Thyroid gland (tissue), 4 donors: Measurements from ENCODE around the gene RNGTT. TPM values are rescaled to one million over a fixed set of nuclear protein-coding genes. Genes with fewer than 3 reads are reported as not detected.

Experiments used
- DNase-seq, 2 donors: peaks; one replicate each; pipeline ENCODE4 v3.0.0-alpha.2; 2019
- H3K27ac ChIP-seq, 3 donors: fragments of 200-600 bp; sonication (generic); 1 replicate in 2 of 3; 2 replicates in 1 of 3; pipeline ENCODE4 v1.5.1; 2016 to 2019; ENCODE audit warnings: mild to moderate bottlenecking in 1 of 3, moderate library complexity in 1 of 3
- H3K27me3 ChIP-seq: fragments of 200-600 bp; sonication (generic); one replicate; pipeline ENCODE4 v1.5.1; 2019
- H3K36me3 ChIP-seq, 2 donors: fragments of 200-600 bp; sonication (generic); one replicate each; pipeline ENCODE4 v1.5.1; 2016 to 2019
- H3K4me1 ChIP-seq, 2 donors: fragments of 200-600 bp; sonication (generic); one replicate each; pipeline ENCODE4 v1.5.1; 2017 to 2019
- H3K4me3 ChIP-seq, 3 donors: fragments of 200-600 bp; sonication (generic); replicated peaks in 1 of 3; 1 replicate in 2 of 3; 2 replicates in 1 of 3; pipeline ENCODE4 v1.5.1; 2016; ENCODE audit warnings: mild to moderate bottlenecking in 1 of 3
- H3K9me3 ChIP-seq: fragments of 200-600 bp; sonication (generic); one replicate; pipeline ENCODE4 v1.5.1; 2017
- POLR2A ChIP-seq, 2 donors: fragments of 450-650 bp; IDR thresholded peaks; one replicate each; pipeline ENCODE4 v1.6.1; 2017; ENCODE audit warnings: antibody characterized with exemption in 2 of 2, mild to moderate bottlenecking in 2 of 2, moderate library complexity in 1 of 2
- WGBS, 2 donors: methylation state at CpG; one replicate each; pipeline ENCODE4 v1.1.5; 2017; 5-methylcytosine and 5-hydroxymethylcytosine counted together
- intact Hi-C: fragments of 100-400 bp; cut with DNase I; formaldehyde crosslinking; loops from one replicate; pipeline ENCODE4 v1.15.1; 2023
- total RNA-seq, 4 donors: library from RNA; depleted of rRNA; stranded (reverse); fragments of >200 nt; gene quantifications; one replicate each; pipeline ENCODE4 v1.2.3, GENCODE V29; 2016
- TF ChIP-seq, protein P1 (sequence below), 6 experiments: fragments of 200-600 bp in 3 of 6; fragments of 450-650 bp in 3 of 6; sonication (generic) in 3 of 6; IDR thresholded peaks; one replicate each; pipeline ENCODE4 v1.5.1; 2016 to 2019; ENCODE audit warnings: antibody characterized with exemption in 6 of 6, mild to moderate bottlenecking in 2 of 6, inconsistent platforms in 1 of 6, moderate library complexity in 1 of 6

The RNGTT gene
- total RNA-seq, 4 donors from 2014 or later, result 19.1 to 31.4 (median 24.8) TPM

DNA sequence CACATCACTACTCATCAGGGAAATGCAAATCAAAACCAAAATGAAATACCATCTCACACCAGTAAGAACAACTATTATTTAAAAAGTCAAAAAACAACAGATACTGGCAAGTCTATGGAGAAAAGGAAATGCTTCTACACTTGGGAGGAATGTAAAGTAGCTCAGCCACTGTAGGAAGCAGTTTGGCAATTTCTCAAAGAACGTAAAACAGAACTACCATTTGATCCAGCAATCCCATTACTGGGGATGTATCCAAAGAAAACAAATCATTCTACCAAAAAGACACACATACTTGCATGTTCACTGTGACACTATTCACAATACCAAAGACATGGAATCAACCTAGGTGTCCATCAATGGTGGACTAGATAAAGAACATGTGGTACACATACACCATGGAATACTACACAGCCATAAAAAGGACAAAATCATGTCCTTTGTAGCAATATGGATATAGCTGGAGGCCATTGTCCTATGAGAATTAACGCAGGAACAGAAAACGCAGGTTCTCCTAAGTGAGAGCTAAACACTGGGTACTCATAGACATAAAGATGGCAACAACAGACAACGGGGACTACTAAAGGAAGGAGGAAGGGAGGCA is 260.4 kb downstream of the RNGTT start:
- Histone ChIP-seq H3K4me3 (no peak overlapping the region), H3K27ac (no peak overlapping the region), H3K27me3 (no peaks in the 10 kb centered on the region), H3K9me3 (no peaks in the 10 kb centered on the region), H3K4me1 (no peaks in the 10 kb centered on the region), H3K36me3 (no peaks in the 10 kb centered on the region)
- TF ChIP-seq, protein P1, sequence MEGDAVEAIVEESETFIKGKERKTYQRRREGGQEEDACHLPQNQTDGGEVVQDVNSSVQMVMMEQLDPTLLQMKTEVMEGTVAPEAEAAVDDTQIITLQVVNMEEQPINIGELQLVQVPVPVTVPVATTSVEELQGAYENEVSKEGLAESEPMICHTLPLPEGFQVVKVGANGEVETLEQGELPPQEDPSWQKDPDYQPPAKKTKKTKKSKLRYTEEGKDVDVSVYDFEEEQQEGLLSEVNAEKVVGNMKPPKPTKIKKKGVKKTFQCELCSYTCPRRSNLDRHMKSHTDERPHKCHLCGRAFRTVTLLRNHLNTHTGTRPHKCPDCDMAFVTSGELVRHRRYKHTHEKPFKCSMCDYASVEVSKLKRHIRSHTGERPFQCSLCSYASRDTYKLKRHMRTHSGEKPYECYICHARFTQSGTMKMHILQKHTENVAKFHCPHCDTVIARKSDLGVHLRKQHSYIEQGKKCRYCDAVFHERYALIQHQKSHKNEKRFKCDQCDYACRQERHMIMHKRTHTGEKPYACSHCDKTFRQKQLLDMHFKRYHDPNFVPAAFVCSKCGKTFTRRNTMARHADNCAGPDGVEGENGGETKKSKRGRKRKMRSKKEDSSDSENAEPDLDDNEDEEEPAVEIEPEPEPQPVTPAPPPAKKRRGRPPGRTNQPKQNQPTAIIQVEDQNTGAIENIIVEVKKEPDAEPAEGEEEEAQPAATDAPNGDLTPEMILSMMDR (IDR thresholded peaks at IDR 0.05), result no peak
- no peak for TF ChIP-seq POLR2A (IDR thresholded peaks at IDR 0.05)
- intact Hi-C loops, result no loop called here
- no peak for DNase-seq
- 84 to 95% methylated on average over 4 of the region's 4 CpGs for WGBS, 2 donors

DNA sequence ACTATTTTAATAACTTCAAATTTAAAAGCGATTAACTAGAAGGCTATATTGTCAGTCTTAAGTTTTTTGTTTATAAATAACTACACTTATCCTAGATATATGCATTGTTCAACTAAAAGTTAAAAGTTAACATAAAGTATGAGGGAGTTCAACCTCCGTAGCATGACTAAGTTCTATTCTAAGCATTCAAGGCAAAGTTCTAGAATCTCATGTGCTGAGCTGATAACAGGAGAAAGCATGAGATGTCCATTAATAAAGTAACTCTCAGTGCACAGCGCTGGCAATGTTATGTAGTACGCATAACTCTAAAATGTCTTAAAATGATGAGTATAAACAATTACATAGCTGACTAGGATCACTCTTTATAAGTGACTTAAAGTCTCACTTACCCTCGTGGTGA is 264.8 kb downstream of the RNGTT start:
- H3K36me3 ChIP-seq, result no peaks in the 10 kb centered on the region
- WGBS, 2 donors, result 96 to 98% methylated on average over 5 of the region's 5 CpGs
- intact Hi-C loops, result no loop called here
- no peaks in the 10 kb centered on the region for H3K27me3 ChIP-seq
- H3K9me3 ChIP-seq, result no peaks in the 10 kb centered on the region
- DNase-seq, result no peak
- no peaks in the 10 kb centered on the region for H3K4me1 ChIP-seq
- no peak overlapping the region for H3K4me3 ChIP-seq
- H3K27ac ChIP-seq, result no peak overlapping the region
- TF ChIP-seq, protein P1 (IDR thresholded peaks at IDR 0.05), result no peak
- no peak for TF ChIP-seq POLR2A (IDR thresholded peaks at IDR 0.05)

DNA sequence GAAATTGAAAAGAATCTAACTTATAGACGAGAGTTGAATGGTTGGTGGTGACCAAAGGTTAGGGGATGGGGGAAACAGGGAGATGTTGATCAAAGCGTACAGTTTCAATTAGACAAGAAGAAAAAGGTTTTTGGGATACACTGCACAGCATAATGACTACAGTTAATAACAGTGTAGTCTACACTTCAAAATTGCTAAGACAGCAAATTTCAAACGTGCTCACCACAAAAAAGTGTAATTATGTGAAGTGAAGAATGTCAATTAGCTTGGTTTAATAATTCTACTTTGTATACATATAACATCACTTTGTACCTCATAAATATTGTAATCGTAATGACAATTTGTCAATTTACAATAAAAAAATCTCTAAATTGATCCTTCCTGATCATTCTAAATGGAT is 267.5 kb downstream of the RNGTT start:
- Histone ChIP-seq H3K27me3 (no peaks in the 10 kb centered on the region), H3K4me3 (no peak overlapping the region), H3K36me3 (no peaks in the 10 kb centered on the region), H3K4me1 (no peaks in the 10 kb centered on the region), H3K9me3 (no peaks in the 10 kb centered on the region), H3K27ac (no peak overlapping the region)
- intact Hi-C loops, result no loop called here
- TF ChIP-seq POLR2A (IDR thresholded peaks at IDR 0.05), result no peak
- TF ChIP-seq, protein P1 (IDR thresholded peaks at IDR 0.05), result no peak
- WGBS, 2 donors, result 91 to 92% methylated on average over 4 of the region's 4 CpGs
- DNase-seq, result no peak

DNA sequence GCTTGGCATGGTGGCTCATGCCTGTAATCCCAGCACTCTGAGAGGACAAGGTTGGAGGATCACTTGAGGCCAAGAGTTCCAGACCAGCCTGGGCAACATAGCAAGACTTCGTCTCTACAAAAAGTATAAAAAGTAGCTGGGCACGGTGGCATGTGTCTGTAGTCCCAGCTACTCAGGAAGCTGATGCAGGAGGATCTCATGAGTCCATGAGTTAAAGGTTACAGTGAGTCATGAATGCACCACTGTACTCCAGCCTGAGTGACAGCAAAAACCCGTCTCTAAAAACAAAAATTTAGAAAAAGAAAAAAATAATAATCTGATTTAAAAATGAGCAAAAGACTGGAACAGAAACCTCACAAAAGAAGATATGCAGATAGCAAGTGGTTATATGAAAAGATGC is 279.7 kb downstream of the RNGTT start:
- intact Hi-C loops, result no loop called here
- Histone ChIP-seq H3K27ac (no peak overlapping the region), H3K36me3 (no peaks in the 10 kb centered on the region), H3K4me3 (no peak overlapping the region), H3K9me3 (no peaks in the 10 kb centered on the region), H3K4me1 (no peaks in the 10 kb centered on the region), H3K27me3 (no peaks in the 10 kb centered on the region)
- 86 to 87% methylated on average over 3 of the region's 3 CpGs for WGBS, 2 donors
- TF ChIP-seq POLR2A (IDR thresholded peaks at IDR 0.05), result no peak
- DNase-seq, result no peak

DNA sequence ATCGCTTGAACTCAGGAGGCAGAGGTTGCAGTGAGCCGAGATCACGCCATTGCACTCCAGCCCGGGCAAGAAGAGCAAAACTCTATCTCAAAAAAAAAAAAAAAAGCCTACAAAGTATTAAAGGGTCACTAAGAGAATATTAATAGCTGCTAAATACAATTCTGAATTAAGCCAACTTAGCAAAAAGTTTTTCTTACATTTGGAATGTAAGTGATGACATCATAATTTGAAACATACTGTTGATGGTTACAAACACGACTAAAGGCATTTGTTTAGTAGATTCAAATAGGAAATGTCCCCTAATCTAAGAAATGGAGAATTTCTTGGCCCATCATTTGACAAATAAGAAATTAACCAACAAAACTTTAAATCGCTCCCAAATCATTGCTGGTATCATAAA is 282.8 kb downstream of the RNGTT start:
- H3K9me3 ChIP-seq, result no peaks in the 10 kb centered on the region
- no peaks in the 10 kb centered on the region for H3K4me1 ChIP-seq
- no peak overlapping the region for H3K27ac ChIP-seq
- DNase-seq, result no peak
- no peaks in the 10 kb centered on the region for H3K27me3 ChIP-seq
- no peak overlapping the region for H3K4me3 ChIP-seq
- intact Hi-C loops, result no loop called here
- 91 to 93% methylated on average over 6 of the region's 6 CpGs for WGBS, 2 donors
- H3K36me3 ChIP-seq, result no peaks in the 10 kb centered on the region
- TF ChIP-seq, protein P1 (IDR thresholded peaks at IDR 0.05), result no peak
- no peak for TF ChIP-seq POLR2A (IDR thresholded peaks at IDR 0.05)
